Thoracic aorta (tissue), 2 donors: Measurements from ENCODE around the gene P2RY14. TPM values are rescaled to one million over a fixed set of nuclear protein-coding genes. Genes with fewer than 3 reads are reported as not detected.

Experiments
- ATAC-seq: fragments of 150-250 bp; one replicate; pipeline ENCODE4 v1.8.0; 2017; ENCODE audit warnings: low read depth; ENCODE audit not compliant: insufficient number of reproducible peaks, low FRiP score
- DNase-seq: peaks from one replicate; pipeline ENCODE4 v3.0.0-alpha.2; 2020; ENCODE audit warnings: low spot score
- H3K27ac ChIP-seq, 2 donors: fragments of 200-600 bp; sonication (generic); 1 replicate in 1 of 2; 2 replicates in 1 of 2; pipeline ENCODE4 v1.5.1; 2016; ENCODE audit warnings: mild to moderate bottlenecking in 2 of 2, moderate library complexity in 2 of 2
- H3K27me3 ChIP-seq: fragments of 200-600 bp; sonication (generic); replicated peaks from 2 replicates; pipeline ENCODE4 v1.6.0; 2016; ENCODE audit warnings: mild to moderate bottlenecking; ENCODE audit not compliant: insufficient read depth
- H3K36me3 ChIP-seq: fragments of 200-600 bp; sonication (generic); one replicate; pipeline ENCODE4 v1.5.1; 2016
- H3K4me1 ChIP-seq, 2 donors: fragments of 200-600 bp; sonication (generic); 1 replicate in 1 of 2; 2 replicates in 1 of 2; pipeline versions ENCODE4 v1.5.1 to v1.6.0; 2016; ENCODE audit warnings: low read depth in 2 of 2, mild to moderate bottlenecking in 1 of 2; ENCODE audit not compliant: control insufficient read depth in 1 of 2
- H3K4me3 ChIP-seq: fragments of 200-600 bp; sonication (generic); 2 replicates; pipeline ENCODE4 v1.5.1; 2016; ENCODE audit warnings: mild to moderate bottlenecking
- H3K9me3 ChIP-seq: fragments of 200-600 bp; sonication (generic); 2 replicates; pipeline ENCODE4 v1.5.1; 2016
- total RNA-seq, 2 donors: library from RNA; depleted of rRNA; stranded (reverse); fragments of >200 nt; gene quantifications; one replicate each; pipeline versions ENCODE4 v1.1.0 to v1.2.3, GENCODE V29; 2016
- TF ChIP-seq, protein P1 (sequence below): fragments of 200-600 bp; sonication (generic); IDR thresholded peaks from one replicate; pipeline ENCODE4 v1.5.1; 2019; ENCODE audit warnings: antibody characterized with exemption

The P2RY14 gene
- total RNA-seq, 2 donors from 2014 or later, result 2.5 to 4.3 TPM

DNA sequence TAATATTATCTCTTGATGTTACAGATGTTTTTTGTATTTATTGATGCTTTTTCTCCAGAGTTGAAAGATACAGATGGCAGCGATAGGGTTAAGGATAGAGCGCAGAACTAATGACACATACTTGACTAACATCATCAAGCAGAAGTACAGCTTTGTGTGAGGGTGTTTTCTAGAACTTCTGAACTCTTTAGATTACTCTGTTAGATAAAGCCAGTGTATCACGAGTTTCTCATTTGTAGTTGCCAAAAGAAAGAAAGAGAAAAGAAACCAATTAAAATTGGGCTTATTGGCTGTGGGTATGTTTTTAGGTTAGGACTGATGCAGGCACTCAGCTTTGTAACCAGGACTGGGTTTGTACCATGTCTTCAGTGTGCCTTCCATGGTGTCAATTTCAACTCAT lies 68.7 kb downstream of the P2RY14 start:
- TF ChIP-seq, protein P1, sequence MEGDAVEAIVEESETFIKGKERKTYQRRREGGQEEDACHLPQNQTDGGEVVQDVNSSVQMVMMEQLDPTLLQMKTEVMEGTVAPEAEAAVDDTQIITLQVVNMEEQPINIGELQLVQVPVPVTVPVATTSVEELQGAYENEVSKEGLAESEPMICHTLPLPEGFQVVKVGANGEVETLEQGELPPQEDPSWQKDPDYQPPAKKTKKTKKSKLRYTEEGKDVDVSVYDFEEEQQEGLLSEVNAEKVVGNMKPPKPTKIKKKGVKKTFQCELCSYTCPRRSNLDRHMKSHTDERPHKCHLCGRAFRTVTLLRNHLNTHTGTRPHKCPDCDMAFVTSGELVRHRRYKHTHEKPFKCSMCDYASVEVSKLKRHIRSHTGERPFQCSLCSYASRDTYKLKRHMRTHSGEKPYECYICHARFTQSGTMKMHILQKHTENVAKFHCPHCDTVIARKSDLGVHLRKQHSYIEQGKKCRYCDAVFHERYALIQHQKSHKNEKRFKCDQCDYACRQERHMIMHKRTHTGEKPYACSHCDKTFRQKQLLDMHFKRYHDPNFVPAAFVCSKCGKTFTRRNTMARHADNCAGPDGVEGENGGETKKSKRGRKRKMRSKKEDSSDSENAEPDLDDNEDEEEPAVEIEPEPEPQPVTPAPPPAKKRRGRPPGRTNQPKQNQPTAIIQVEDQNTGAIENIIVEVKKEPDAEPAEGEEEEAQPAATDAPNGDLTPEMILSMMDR, result no peak
- ATAC-seq (no peak), DNase-seq (no peak)
- Histone ChIP-seq H3K36me3 (no peaks in the 10 kb centered on the region), H3K9me3 (no peaks in the 10 kb centered on the region), H3K4me1 (no peaks in the 10 kb centered on the region), H3K27ac (no peak overlapping the region), H3K27me3 (no peaks in the 10 kb centered on the region), H3K4me3 (no peak overlapping the region)

GRCh38 chr3:151206201-151206600 lies 72.1 kb downstream of the P2RY14 start:
- TF ChIP-seq, protein P1, result no peak
- Histone ChIP-seq H3K4me3 (no peak overlapping the region), H3K4me1 (no peaks in the 10 kb centered on the region), H3K9me3 (no peaks in the 10 kb centered on the region), H3K27ac (no peak overlapping the region), H3K27me3 (no peaks in the 10 kb centered on the region), H3K36me3 (no peaks in the 10 kb centered on the region)
- no peak for DNase-seq
- ATAC-seq, result no peak

DNA sequence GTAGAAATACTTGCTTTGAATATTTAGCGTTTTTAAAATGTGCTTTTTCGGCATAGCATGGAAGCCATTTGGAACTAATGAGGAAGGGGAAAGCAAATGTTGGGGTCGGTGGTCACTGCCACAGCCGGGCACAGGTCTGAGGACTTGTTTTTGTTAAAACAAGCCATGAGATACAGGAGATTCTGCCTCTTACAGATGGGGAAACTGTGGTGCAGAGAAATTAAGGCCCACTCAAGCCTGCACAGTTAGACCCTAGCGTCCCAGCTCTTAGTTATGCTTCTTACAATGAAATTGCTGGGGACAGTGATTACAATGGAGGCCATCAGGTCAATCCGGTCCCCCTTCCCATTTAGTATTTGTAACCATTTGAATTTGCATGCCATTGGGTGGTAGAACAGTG lies 72.9 kb downstream of the P2RY14 start:
- no peaks in the 10 kb centered on the region for H3K36me3 ChIP-seq
- H3K27me3 ChIP-seq, result no peaks in the 10 kb centered on the region
- DNase-seq (no peak), ATAC-seq (no peak)
- H3K4me3 ChIP-seq, result no peak overlapping the region
- no peaks in the 10 kb centered on the region for H3K9me3 ChIP-seq
- H3K4me1 ChIP-seq, result no peaks in the 10 kb centered on the region
- TF ChIP-seq, protein P1, result no peak
- no peak overlapping the region for H3K27ac ChIP-seq

GRCh38 chr3:151204530-151205402 lies 73.6 kb downstream of the P2RY14 start:
- Histone ChIP-seq H3K36me3 (no peaks in the 10 kb centered on the region), H3K27ac (no peak overlapping the region), H3K4me3 (no peak overlapping the region), H3K27me3 (no peaks in the 10 kb centered on the region), H3K4me1 (no peaks in the 10 kb centered on the region), H3K9me3 (no peaks in the 10 kb centered on the region)
- ATAC-seq (no peak), DNase-seq (no peak)
- TF ChIP-seq, protein P1, result no peak

DNA sequence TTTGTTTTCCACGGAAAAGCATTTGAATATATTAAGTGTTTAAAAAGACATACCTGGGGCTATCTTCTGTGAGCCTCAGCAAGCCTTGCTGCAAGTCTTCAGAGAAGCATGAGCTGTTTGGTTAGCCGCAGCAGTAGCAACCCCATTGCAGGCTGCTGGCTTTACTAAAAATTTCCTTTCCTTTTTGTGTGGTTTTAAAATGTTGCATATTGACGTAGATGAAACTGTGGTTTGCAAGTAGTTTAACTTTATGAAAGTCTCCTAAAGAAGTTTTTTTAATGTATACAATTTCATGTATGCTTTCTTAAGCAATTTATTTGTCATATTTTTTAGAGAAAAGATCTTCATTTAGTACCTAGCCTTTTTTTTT lies 75.3 kb downstream of the P2RY14 start, which contains the start of gene GPR171:
TSS of gene GPR171 (minus strand) at position 166 of the 370 bp plus-strand sequence. CDS start 3,830 bp downstream, outside the sequence.
- ATAC-seq (no peak), DNase-seq (no peak)
- Histone ChIP-seq H3K27me3 (no peaks in the 10 kb centered on the region), H3K27ac (no peak within 1 kb of the TSS), H3K9me3 (no peaks in the 10 kb centered on the region), H3K4me3 (no peak within 1 kb of the TSS), H3K36me3 (no peaks in the 10 kb centered on the region), H3K4me1 (no peaks in the 10 kb centered on the region)
- TF ChIP-seq, protein P1, result no peak
